GM19372 (cell line): ENCODE measurements around the gene MCFD2.
"Not testable (repeated sequence)": the region's sequence is repeated elsewhere in the genome, so short reads cannot be mapped to it uniquely, and the experiment has no call there.

Experiments used
- ATAC-seq: cut with Tn5 transposase; IDR thresholded peaks from one replicate; pipeline ENCODE4 v1.9.1; 2021; ENCODE audit warnings: mild to moderate bottlenecking, low read depth, moderate library complexity; ENCODE audit not compliant: unreplicated experiment

MCFD2 gene

GRCh38 chr2:46904908-46905678 is 10.5 kb downstream of the MCFD2 start:
- ATAC-seq = not testable (repeated sequence)

- not testable (repeated sequence) for ATAC-seq
Measured at GRCh38 chr2:46902980-46903379, 12.6 kb downstream of the MCFD2 start.

GRCh38 chr2:46902465-46902864 is 13.1 kb downstream of the MCFD2 start:
- ATAC-seq = no peak

- no peak for ATAC-seq
Measured at GRCh38 chr2:46901611-46902010, 14.0 kb downstream of the MCFD2 start.

- no peak for ATAC-seq
Measured at GRCh38 chr2:46900381-46900780, 15.2 kb downstream of the MCFD2 start.

GRCh38 chr2:46899053-46899452 is 16.6 kb downstream of the MCFD2 start:
- no peak for ATAC-seq

GRCh38 chr2:46898024-46898423 is 17.6 kb downstream of the MCFD2 start:
- ATAC-seq = no peak

- ATAC-seq = no peak
Measured at GRCh38 chr2:46893269-46893939, 22.2 kb downstream of the MCFD2 start.

- ATAC-seq = no peak
Measured at GRCh38 chr2:46891956-46892553, 23.6 kb downstream of the MCFD2 start.

GRCh38 chr2:46888421-46888952 is 27.1 kb downstream of the MCFD2 start:
- ATAC-seq = no peak

GRCh38 chr2:46887028-46887885 is 28.3 kb downstream of the MCFD2 start:
- no peak for ATAC-seq

- ATAC-seq = no peak
Measured at GRCh38 chr2:46886268-46887027, 29.2 kb downstream of the MCFD2 start.

GRCh38 chr2:46885376-46885775 is 30.2 kb downstream of the MCFD2 start:
- ATAC-seq = no peak

GRCh38 chr2:46879511-46879910 is 36.1 kb downstream of the MCFD2 start:
- no peak for ATAC-seq

GRCh38 chr2:46878886-46879285 is 36.7 kb downstream of the MCFD2 start:
- no peak for ATAC-seq

- ATAC-seq = no peak
Measured at GRCh38 chr2:46878240-46878877, 37.2 kb downstream of the MCFD2 start.

- no peak for ATAC-seq
Measured at GRCh38 chr2:46877619-46878113, 37.9 kb downstream of the MCFD2 start.

GRCh38 chr2:46876741-46877384 is 38.7 kb downstream of the MCFD2 start:
- no peak for ATAC-seq
